ENCODE data around the gene PLK2. TPM values are rescaled to one million over a fixed set of nuclear protein-coding genes. Genes with fewer than 3 reads are reported as not detected.

PLK2 gene
- total and polyA plus RNA-seq, 10 donors: 23.2 to 519 (median 296) TPM

DNA sequence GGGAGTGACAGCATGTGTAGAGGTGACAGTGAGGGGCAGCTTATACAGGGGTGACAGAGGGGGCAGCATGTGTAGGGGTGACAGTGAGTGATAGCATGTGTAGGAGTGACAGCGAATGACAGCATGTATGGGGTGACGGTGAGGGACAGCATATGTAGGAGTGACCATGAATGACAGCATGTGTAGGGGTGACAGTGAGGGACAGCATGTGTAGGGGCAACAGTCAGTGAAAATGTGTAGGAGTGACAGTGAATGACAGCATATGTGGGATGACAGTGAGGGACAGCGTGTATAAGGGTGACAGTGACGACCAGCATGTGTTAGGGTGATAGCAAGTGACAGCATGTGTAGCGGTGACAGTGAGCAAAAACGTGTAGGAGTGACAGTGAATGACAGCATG, 21.9 kb upstream of the PLK2 start:
- Histone ChIP-seq H3K4me1 (peaks cover 0 to 51% (median 0%) of the 10 kb centered on the region in 6 donors), H3K4me3 (no peak overlapping the region), H3K36me3 (no peaks in the 10 kb centered on the region), H3K27me3 (replicated peaks in 1 of 7) (no peaks in the 10 kb centered on the region), H3K27ac (no peak overlapping the region), H3K9me3 (no peaks in the 10 kb centered on the region)
- no peak for TF ChIP-seq POLR2A (IDR thresholded peaks at IDR 0.05)
- TF ChIP-seq POLR2AphosphoS5 (IDR thresholded peaks at IDR 0.05): no peak
- DNase-seq: no peak
- 77 to 86% (median 82%) methylated on average over 6 of the region's 6 CpGs for WGBS, 5 donors
- intact Hi-C loops (cut with DNase I; ENCODE audit: low total_unique reads): no loop called here

- Histone ChIP-seq H3K27ac (no peak overlapping the region), H3K9me3 (no peaks in the 10 kb centered on the region), H3K4me1 (peaks cover 0 to 46% (median 0%) of the 10 kb centered on the region in 6 donors), H3K4me3 (no peak overlapping the region), H3K27me3 (replicated peaks in 1 of 7) (no peaks in the 10 kb centered on the region), H3K36me3 (no peaks in the 10 kb centered on the region)
- no peak for DNase-seq
- no peak for TF ChIP-seq CTCF (IDR thresholded peaks at IDR 0.05 in 8 of 11, conservative IDR thresholded peaks at IDR 0.05 in 3 of 11)
- no peak for TF ChIP-seq POLR2A (IDR thresholded peaks at IDR 0.05)
- TF ChIP-seq POLR2AphosphoS5 (IDR thresholded peaks at IDR 0.05): no peak
- intact Hi-C loops (cut with DNase I; ENCODE audit: low total_unique reads): no loop called here
Measured at GRCh38 chr5:58481066-58481676, 21.3 kb upstream of the PLK2 start.

DNA sequence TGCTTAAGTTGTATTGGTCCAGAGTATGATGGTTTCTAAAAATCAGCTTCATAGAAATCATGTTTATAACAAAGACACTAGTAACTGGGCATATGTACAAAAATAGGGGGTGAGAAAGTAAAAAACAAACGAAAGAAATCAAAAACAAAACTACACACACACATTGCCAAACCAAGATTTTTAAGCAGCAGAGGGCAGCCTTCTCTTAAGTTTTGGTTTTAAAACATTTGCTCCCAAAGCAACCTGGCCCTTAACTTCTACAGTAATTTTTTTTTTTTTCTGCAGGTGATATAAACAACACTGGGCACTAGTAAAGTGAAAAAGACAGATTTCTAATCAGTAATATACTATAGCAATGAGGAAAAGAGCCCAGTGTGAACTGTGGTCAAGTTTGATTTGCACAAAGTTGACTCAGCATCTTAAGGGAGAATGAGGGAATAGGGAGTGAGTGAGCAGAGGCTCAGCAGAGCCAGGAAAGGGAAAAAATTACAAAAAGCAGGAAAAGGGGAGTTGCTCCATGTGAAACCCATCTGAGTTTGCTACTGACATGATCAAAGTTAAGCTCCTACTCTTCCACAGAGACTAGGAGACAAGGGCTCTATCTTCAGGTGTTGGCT, 18.0 kb upstream of the PLK2 start:
- Histone ChIP-seq H3K4me3 (no peak overlapping the region), H3K27ac (no peak overlapping the region), H3K9me3 (peaks cover 0 to 12% (median 4%) of the 10 kb centered on the region in 8 donors), H3K27me3 (replicated peaks in 1 of 7) (no peaks in the 10 kb centered on the region), H3K4me1 (peaks cover 0 to 16% (median 0%) of the 10 kb centered on the region in 6 donors), H3K36me3 (no peaks in the 10 kb centered on the region)
- WGBS, 5 donors: 20 to 42% (median 22%) methylated on average over 1 of the region's 1 CpG
- no peak for DNase-seq
- intact Hi-C loops (cut with DNase I; ENCODE audit: low total_unique reads): loop anchor here (5.0 kb wide), 1 partner anchor 369 kb away; no protein-coding TSS in a partner anchor
- TF ChIP-seq CTCF (IDR thresholded peaks at IDR 0.05 in 8 of 11, conservative IDR thresholded peaks at IDR 0.05 in 3 of 11) (peak in 7 of 11 experiments; percentile 24 to 49 (median 36)), POLR2A (IDR thresholded peaks at IDR 0.05) (no peak), POLR2AphosphoS5 (IDR thresholded peaks at IDR 0.05) (no peak)

DNA sequence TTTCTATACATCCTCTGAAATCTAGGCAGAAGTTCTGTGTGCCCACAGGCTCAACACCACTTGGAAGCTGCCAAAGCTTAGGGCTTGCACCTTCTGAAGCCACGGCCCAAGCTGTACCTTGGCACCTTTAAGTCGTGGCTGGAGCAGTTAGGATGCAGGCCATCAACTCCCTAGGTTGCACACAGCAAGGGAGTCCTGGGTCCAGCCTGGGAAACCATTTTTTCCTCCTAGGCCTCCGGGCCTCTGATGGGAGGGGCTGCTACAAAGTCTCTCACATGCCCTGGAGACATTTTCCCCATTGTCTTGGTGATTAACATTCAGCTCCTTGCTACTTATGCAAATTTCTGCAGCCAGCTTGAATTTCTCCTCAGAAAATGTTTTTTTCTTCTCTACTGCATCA, 15.5 kb upstream of the PLK2 start:
- no peaks in the 10 kb centered on the region for H3K27me3 ChIP-seq (replicated peaks in 1 of 7)
- H3K9me3 ChIP-seq: peaks cover 0 to 12% (median 4%) of the 10 kb centered on the region in 8 donors
- peaks cover 0 to 16% (median 0%) of the 10 kb centered on the region in 6 donors for H3K4me1 ChIP-seq
- WGBS, 5 donors: 69 to 98% (median 77%) methylated on average over 2 to 3 of the region's 3 CpGs
- TF ChIP-seq POLR2AphosphoS5 (IDR thresholded peaks at IDR 0.05): no peak
- no peak for TF ChIP-seq POLR2A (IDR thresholded peaks at IDR 0.05)
- TF ChIP-seq CTCF (IDR thresholded peaks at IDR 0.05 in 8 of 11, conservative IDR thresholded peaks at IDR 0.05 in 3 of 11): no peak
- DNase-seq: no peak
- no peaks in the 10 kb centered on the region for H3K36me3 ChIP-seq
- H3K4me3 ChIP-seq: no peak overlapping the region
- intact Hi-C loops (cut with DNase I; ENCODE audit: low total_unique reads): loop anchor here (5.0 kb wide), 1 partner anchor 372 kb away; no protein-coding TSS in a partner anchor
- H3K27ac ChIP-seq: no peak overlapping the region

All from spleen (tissue), 11 donors.